ENCODE data around the gene SAMD13. TPM values are rescaled to one million over a fixed set of nuclear protein-coding genes. Genes with fewer than 3 reads are reported as not detected.

Gene SAMD13
- total RNA-seq: 3.6 and 5.2 TPM in 2 replicates

DNA sequence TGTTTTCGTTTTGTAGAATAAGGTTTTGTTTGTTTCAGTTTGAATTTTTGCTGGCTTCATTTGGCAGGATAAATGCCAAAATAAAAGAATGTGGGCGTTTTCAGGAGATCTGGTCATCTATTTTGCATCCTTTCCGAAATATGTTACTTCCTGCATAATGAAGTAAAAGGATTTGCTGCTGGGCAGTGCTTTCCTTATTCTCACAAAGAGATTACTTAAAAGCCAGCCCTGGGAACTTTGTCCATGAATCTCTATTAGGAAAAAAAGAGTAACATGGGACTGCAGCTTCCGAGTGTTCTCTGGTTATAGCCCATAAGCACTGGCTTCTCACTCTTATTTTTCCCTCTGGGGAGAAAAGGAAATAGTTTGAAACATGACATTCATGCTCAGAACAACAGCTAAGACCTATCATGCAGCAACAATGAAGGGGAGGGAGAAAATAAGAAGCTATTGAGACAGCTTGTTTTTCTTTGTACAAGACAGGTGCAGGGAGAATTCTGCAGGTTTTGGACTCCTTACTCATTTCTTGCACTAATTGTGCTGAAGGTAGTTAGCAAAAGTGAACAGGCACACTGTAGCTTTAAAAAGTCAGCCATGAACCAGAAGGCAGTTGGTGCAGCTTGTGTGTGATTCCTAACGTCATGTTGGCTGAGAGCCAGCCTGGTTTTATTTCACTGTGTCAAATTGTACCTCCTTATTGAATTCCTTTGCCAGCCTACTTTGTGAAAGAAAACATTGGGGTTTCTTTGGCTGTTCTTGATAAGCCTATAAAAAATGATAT is at the start of gene SAMD13:
Gene SAMD13, plus strand, starts transcription at position 705 of the 781 bp plus-strand sequence. CDS start 1,527 bp downstream, outside the sequence.

GRCh38 chr1:84398175-84399155 is 97.0 kb downstream of the SAMD13 start, which contains the start of gene DNASE2B:
DNASE2B (plus strand) TSS chr1:84398484; CDS start chr1:84398565, 81 bp downstream.

Other genes starting within 250 kb of the SAMD13 start
- gene PRKACB, start 157.4 kb upstream of the SAMD13 start, total RNA-seq: 86.4 and 101 TPM in 2 replicates
- gene DNASE2B, start 96.8 kb downstream of the SAMD13 start, total RNA-seq: not detected in 2 replicates
- 39.0 and 48.3 TPM in 2 replicates for gene RPF1, start 177.6 kb downstream of the SAMD13 start, total RNA-seq
- gene SPATA1, start 204.7 kb downstream of the SAMD13 start, total RNA-seq: 1.6 TPM in 1 of 2 replicates, not detected in the other
- 12.9 and 18.5 TPM in 2 replicates for gene GNG5, start 204.9 kb downstream of the SAMD13 start, total RNA-seq

Measured in epithelial cell of umbilical artery (primary cell).